Activated T-cell treated with anti-CD3 and anti-CD28 coated beads, Interleukin-2, amount 50 U/mL, for 4 hours (primary cell): ENCODE measurements around the gene PHYH. TPM values are rescaled to one million over a fixed set of nuclear protein-coding genes. Genes with fewer than 3 reads are reported as not detected.
"Not testable (repeated sequence)": the region's sequence is repeated elsewhere in the genome, so short reads cannot be mapped to it uniquely, and the experiment has no call there.

ENCODE experiments used
- ATAC-seq, 2 donors: fragments of 200-7000 bp; cut with Tn5 transposase; one replicate each; pipeline ENCODE4 v1.10.0; 2021
- DNase-seq: peaks from one replicate; pipeline ENCODE4 v3.0.0-alpha.2; 2020
- H3K27me3 Mint-ChIP-seq: one replicate; pipeline ENCODE4 v1.8.0; 2021; ENCODE audit warnings: low read depth, mixed read lengths
- H3K36me3 Mint-ChIP-seq: one replicate; pipeline ENCODE4 v1.8.0; 2022; ENCODE audit warnings: mixed read lengths; ENCODE audit not compliant: insufficient read depth
- H3K4me1 Mint-ChIP-seq: one replicate; pipeline ENCODE4 v1.8.0; 2021; ENCODE audit warnings: low read depth, mixed read lengths
- H3K4me3 Mint-ChIP-seq: one replicate; pipeline ENCODE4 v1.8.0; 2021; ENCODE audit warnings: mild to moderate bottlenecking, moderate library complexity, mixed read lengths
- H3K9me3 Mint-ChIP-seq: one replicate; pipeline ENCODE4 v1.8.0; 2021; ENCODE audit warnings: mixed read lengths
- total RNA-seq, 3 donors: library from RNA; stranded (reverse); gene quantifications; one replicate each; pipeline ENCODE4 v1.2.1, GENCODE V29; 2021

Gene PHYH
- total RNA-seq, 3 donors from 2014 or later, result 5.9 to 7.5 (median 6.0) TPM

DNA sequence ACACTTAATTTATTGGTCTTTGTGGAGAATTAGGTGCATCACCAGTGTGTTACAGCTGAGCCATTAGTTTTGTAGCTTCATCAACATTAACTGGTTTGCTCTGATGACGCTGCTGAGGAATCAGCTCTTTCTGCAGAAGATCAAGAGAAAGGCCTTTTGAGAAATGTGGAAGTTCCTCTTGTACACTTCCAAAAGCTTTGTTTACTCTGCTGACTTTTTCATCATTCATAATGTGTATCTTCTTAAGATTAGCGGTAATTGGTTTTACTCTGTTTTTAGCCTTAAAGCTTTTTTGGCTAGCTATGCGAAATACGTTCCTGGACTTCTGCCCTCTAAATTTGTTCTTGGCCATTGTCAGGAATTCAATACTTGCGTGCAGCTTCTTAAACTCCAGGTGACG is 8.2 kb upstream of the PHYH start:
- H3K27me3 Mint-ChIP-seq, result no peaks in the 10 kb centered on the region
- no peak overlapping the region for H3K4me3 Mint-ChIP-seq
- ATAC-seq (no peak), DNase-seq (no peak)
- H3K9me3 Mint-ChIP-seq, result no peaks in the 10 kb centered on the region
- H3K4me1 Mint-ChIP-seq, result no peaks in the 10 kb centered on the region
- H3K36me3 Mint-ChIP-seq, result peaks cover 6% of the 10 kb centered on the region

- Mint-ChIP-seq H3K4me3 (no peak overlapping the region), H3K4me1 (peaks cover 12% of the 10 kb centered on the region), H3K9me3 (no peaks in the 10 kb centered on the region), H3K27me3 (no peaks in the 10 kb centered on the region), H3K36me3 (peaks cover 6% of the 10 kb centered on the region)
- DNase-seq (no peak), ATAC-seq (no peak)
These were observed 6.2 kb upstream of the PHYH start for GRCh38 chr10:13306103-13306502.

DNA sequence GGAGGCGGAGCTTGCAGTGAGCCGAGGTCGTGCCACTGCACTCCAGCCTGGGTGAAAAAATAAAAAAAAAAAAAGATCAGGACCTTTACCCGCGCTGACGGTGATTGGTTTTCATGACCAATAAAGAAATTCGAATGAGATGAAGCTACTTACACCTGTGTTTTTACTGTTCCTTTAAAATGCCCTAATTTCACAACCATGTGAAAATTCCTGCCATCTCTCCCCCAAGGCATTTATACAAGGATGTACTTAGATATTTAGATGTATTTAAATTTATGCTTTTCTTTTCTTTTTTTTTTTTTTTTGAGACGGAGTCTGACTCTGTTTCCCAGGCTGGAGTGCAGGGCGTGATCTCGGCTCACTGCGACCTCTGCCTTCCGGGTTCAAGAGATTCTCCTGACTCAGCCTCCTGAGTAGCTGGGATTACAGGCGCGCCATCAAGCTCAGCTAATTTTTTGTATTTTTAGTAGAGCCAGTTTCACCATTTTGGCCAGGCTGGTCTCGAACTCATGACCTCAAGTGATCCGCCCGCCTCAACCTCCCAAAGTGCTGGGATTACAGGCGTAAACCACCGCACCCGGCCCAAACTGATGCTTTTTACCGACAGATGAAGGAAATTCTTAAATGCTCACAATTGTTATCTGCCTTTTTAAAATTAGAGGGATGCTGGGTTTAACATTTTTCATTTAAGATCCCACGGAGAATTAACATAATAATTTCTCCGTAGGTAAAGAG is 3.1 kb upstream of the PHYH start:
- H3K4me1 Mint-ChIP-seq, result peaks cover 24% of the 10 kb centered on the region
- no peaks in the 10 kb centered on the region for H3K9me3 Mint-ChIP-seq
- no peaks in the 10 kb centered on the region for H3K27me3 Mint-ChIP-seq
- peak overlapping the region; percentile 87 for H3K4me3 Mint-ChIP-seq
- H3K36me3 Mint-ChIP-seq, result peaks cover 6% of the 10 kb centered on the region
- ATAC-seq (no peak), DNase-seq (no peak)

GRCh38 chr10:13298748-13299436 is 972 bp downstream of the PHYH start:
- ATAC-seq (no peak), DNase-seq (no peak)
- Mint-ChIP-seq H3K27me3 (no peaks in the 10 kb centered on the region), H3K9me3 (no peaks in the 10 kb centered on the region), H3K4me3 (peak overlapping the region; percentile 80), H3K36me3 (peaks cover 3% of the 10 kb centered on the region), H3K4me1 (peaks cover 24% of the 10 kb centered on the region)

DNA sequence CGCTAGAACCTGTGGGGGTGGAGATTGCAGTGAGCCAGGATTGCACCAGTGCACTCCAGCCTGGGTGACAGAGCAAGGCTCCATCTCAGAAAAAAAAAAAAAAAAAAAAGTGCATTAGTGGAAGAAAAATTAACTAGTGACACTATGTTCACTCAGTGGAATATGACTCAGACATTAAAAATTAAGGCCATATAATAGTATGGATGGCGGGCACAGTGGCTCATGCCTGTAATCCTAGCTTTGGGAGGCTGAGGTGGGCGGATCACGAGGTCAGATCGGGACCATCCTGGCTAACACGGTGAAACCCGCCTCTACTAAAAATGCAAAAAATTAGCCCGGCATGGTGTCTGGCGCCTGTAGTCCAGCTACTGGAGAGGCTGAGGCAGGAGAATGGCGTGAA is 3.4 kb downstream of the PHYH start:
- H3K27me3 Mint-ChIP-seq, result no peaks in the 10 kb centered on the region
- peaks cover 15% of the 10 kb centered on the region for H3K36me3 Mint-ChIP-seq
- H3K4me3 Mint-ChIP-seq, result no peak overlapping the region
- no peak for ATAC-seq
- no peak for DNase-seq
- peaks cover 14% of the 10 kb centered on the region for H3K4me1 Mint-ChIP-seq
- H3K9me3 Mint-ChIP-seq, result no peaks in the 10 kb centered on the region

DNA sequence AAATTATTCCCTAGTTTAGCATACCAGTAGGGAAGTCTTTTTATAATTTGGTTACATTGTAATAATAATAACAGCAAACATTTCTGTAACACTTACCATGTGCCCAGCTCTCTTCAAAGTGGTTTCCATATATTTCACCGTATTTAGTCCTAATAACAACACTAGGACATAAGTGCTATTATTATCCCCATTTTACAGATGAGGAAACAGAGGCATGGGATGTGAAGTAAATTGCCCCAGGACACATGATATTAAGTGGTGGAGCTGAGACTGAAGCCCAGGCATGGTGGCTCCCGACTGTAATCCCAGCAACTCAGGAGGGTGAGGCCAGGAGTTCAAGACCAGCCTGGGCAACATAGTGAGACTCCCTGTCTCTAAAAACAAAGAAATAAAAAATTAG is 5.1 kb downstream of the PHYH start:
- no peak overlapping the region for H3K4me3 Mint-ChIP-seq
- peaks cover 17% of the 10 kb centered on the region for H3K36me3 Mint-ChIP-seq
- DNase-seq (no peak), ATAC-seq (no peak)
- H3K27me3 Mint-ChIP-seq, result no peaks in the 10 kb centered on the region
- peaks cover 5% of the 10 kb centered on the region for H3K4me1 Mint-ChIP-seq
- H3K9me3 Mint-ChIP-seq, result no peaks in the 10 kb centered on the region

DNA sequence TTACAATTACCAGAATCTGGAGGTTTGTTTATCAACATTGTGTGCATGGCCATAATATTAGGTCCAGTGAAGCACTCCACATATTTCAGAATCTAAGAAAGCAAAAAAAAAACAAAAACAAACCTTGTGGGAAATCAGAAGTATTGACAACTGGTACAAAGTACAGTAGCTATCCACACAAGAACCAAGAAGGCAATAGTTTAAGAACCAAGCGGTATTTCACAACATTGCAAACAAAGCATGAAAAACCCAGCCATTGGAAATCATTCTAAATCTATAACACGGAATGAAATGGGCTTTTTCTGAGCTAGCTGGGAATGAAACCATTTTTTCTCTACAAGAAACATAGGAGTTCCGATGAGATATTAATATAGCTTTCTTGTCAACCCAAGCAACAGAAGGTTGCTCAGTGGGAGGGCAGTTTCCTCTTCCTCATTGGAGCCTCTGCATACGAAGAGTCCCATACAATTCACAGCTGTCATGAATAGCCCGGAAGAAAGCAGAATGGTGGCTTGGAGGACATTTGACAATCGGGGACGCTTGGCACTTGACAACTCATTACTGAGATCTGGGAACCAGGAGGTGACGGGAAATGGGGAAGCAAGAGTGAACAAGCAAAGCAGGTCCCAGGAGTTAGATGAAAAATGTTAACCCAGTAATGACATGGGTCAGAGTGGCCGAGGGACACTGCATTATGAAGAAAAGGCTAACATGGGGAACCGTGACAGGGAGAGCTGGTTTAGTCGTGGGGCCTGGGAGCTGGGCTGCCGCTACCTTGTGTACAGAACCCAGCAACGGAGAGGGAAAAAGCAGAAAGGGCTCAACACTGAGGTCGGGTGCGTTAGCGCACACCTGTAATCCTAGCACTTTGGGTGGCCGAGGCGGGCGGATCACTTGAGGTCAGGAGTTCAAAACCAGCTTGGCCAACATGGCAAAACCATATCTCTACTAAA is 7.8 kb downstream of the PHYH start:
- DNase-seq, result no peak
- no peaks in the 10 kb centered on the region for H3K9me3 Mint-ChIP-seq

GRCh38 chr10:13291061-13291460 is 8.8 kb downstream of the PHYH start:
- peaks cover 6% of the 10 kb centered on the region for H3K4me1 Mint-ChIP-seq
- H3K27me3 Mint-ChIP-seq, result no peaks in the 10 kb centered on the region
- H3K9me3 Mint-ChIP-seq, result no peaks in the 10 kb centered on the region

More for the DNA sequence above, 7.8 kb downstream of the PHYH start:
- H3K36me3 Mint-ChIP-seq, result peaks cover 27% of the 10 kb centered on the region
- no peaks in the 10 kb centered on the region for H3K27me3 Mint-ChIP-seq
- no peak overlapping the region for H3K4me3 Mint-ChIP-seq
- H3K4me1 Mint-ChIP-seq, result peaks cover 6% of the 10 kb centered on the region
- ATAC-seq, result no peak

GRCh38 chr10:13284050-13284449 is 15.8 kb downstream of the PHYH start:
- Mint-ChIP-seq H3K36me3 (peaks cover 20% of the 10 kb centered on the region), H3K9me3 (no peaks in the 10 kb centered on the region), H3K4me3 (no peak overlapping the region), H3K27me3 (no peaks in the 10 kb centered on the region), H3K4me1 (peaks cover 6% of the 10 kb centered on the region)
- DNase-seq (no peak), ATAC-seq (no peak)

More at GRCh38 chr10:13291061-13291460, 8.8 kb downstream of the PHYH start:
- H3K36me3 Mint-ChIP-seq, result peaks cover 27% of the 10 kb centered on the region
- no peak for ATAC-seq
- no peak for DNase-seq
- no peak overlapping the region for H3K4me3 Mint-ChIP-seq

- not testable (repeated sequence) for H3K9me3 Mint-ChIP-seq
- H3K36me3 Mint-ChIP-seq, result peaks cover 14% of the 10 kb centered on the region
These were observed 17.5 kb downstream of the PHYH start for GRCh38 chr10:13282348-13282747.

GRCh38 chr10:13276749-13277365 is 23.0 kb downstream of the PHYH start:
- no peaks in the 10 kb centered on the region for H3K9me3 Mint-ChIP-seq
- no peak overlapping the region for H3K4me3 Mint-ChIP-seq
- ATAC-seq (no peak), DNase-seq (no peak)
- H3K4me1 Mint-ChIP-seq, result no peaks in the 10 kb centered on the region
- H3K36me3 Mint-ChIP-seq, result peaks cover 12% of the 10 kb centered on the region
- no peaks in the 10 kb centered on the region for H3K27me3 Mint-ChIP-seq

More at GRCh38 chr10:13282348-13282747, 17.5 kb downstream of the PHYH start:
- not testable (repeated sequence) for H3K4me1 Mint-ChIP-seq, H3K27me3 Mint-ChIP-seq, H3K4me3 Mint-ChIP-seq, DNase-seq, ATAC-seq

DNA sequence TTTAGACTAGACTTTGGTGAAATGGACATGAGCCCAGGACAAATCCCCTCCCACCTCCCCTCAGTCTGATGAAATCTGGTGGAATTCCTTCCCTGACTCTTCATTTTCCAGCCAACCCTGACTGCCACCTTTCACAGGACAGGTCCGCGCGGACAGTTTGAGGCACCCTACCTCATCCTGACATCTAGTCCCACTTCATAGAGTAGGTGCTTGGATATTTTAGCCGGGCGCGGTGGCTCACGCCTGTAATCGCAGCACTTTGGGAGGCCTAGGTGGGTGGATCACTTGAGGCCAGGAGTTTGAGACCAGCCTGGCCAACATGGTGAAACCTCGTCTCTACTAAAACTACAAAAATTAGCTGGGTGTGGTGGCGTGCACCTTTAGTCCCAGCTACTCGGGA is 23.7 kb downstream of the PHYH start:
- not testable (repeated sequence) for DNase-seq, H3K4me3 Mint-ChIP-seq, H3K4me1 Mint-ChIP-seq, H3K9me3 Mint-ChIP-seq, ATAC-seq, H3K27me3 Mint-ChIP-seq
- H3K36me3 Mint-ChIP-seq, result peaks cover 12% of the 10 kb centered on the region

- DNase-seq (no peak), ATAC-seq (no peak)
- H3K27me3 Mint-ChIP-seq, result peaks cover 1% of the 10 kb centered on the region
- H3K36me3 Mint-ChIP-seq, result no peaks in the 10 kb centered on the region
- H3K4me1 Mint-ChIP-seq, result peaks cover 2% of the 10 kb centered on the region
- no peaks in the 10 kb centered on the region for H3K9me3 Mint-ChIP-seq
- H3K4me3 Mint-ChIP-seq, result no peak overlapping the region
These were observed 27.7 kb downstream of the PHYH start for GRCh38 chr10:13272164-13272571.
